ENCODE results near the gene AP2A1. TPM values are rescaled to one million over a fixed set of nuclear protein-coding genes. Genes with fewer than 3 reads are reported as not detected.

The AP2A1 gene
- total RNA-seq, 3 donors from 2014 or later (not counting 1 experiment from before 2014, with no cell fraction given), result 137 to 163 (median 161) TPM

DNA sequence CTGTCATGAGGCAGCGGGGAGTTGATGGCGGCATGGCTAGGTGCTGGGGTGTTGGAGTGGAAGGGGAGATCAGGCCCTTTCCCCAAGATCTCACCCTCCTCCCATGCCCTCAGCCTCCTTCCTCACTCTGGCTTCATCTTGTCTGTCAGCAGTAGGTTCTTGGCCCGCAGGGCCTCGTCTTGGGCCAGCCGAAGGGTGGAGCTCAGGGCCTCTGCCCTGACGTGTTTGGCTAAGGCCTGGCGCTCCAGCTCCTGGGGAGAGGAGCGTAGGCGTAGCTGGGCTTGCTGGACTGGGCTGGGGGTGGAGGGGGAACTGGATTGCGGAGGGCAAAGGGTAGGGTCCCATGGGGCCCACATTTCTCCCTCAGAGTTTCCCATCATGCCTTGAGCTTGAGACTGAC is 26.9 kb upstream of the AP2A1 start:
- WGBS (ENCODE audit: insufficient coverage), result 97% methylated on average over 8 of the region's 10 CpGs
- TF ChIP-seq, protein P1, sequence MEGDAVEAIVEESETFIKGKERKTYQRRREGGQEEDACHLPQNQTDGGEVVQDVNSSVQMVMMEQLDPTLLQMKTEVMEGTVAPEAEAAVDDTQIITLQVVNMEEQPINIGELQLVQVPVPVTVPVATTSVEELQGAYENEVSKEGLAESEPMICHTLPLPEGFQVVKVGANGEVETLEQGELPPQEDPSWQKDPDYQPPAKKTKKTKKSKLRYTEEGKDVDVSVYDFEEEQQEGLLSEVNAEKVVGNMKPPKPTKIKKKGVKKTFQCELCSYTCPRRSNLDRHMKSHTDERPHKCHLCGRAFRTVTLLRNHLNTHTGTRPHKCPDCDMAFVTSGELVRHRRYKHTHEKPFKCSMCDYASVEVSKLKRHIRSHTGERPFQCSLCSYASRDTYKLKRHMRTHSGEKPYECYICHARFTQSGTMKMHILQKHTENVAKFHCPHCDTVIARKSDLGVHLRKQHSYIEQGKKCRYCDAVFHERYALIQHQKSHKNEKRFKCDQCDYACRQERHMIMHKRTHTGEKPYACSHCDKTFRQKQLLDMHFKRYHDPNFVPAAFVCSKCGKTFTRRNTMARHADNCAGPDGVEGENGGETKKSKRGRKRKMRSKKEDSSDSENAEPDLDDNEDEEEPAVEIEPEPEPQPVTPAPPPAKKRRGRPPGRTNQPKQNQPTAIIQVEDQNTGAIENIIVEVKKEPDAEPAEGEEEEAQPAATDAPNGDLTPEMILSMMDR (IDR thresholded peaks at IDR 0.05), result no peak
- no peaks in the 10 kb centered on the region for H3K9me3 Mint-ChIP-seq
- no peaks in the 10 kb centered on the region for H3K27me3 Mint-ChIP-seq (ENCODE audit: low read depth in 2 of 2)
- H3K27ac Mint-ChIP-seq, result no peak overlapping the region
- intact Hi-C loops (cut with micrococcal nuclease), result no loop called here
- no peaks in the 10 kb centered on the region for H3K36me3 Mint-ChIP-seq
- ATAC-seq, result no peak
- Histone ChIP-seq H3K27me3 (ENCODE audit: control insufficient read depth, insufficient read depth, low read length) (no peaks in the 10 kb centered on the region), H3K4me1 (ENCODE audit: control insufficient read depth, insufficient read depth, low read length) (peaks cover 15% of the 10 kb centered on the region), H3K27ac (ENCODE audit: low read length) (no peak overlapping the region), H3K4me3 (ENCODE audit: low read length) (no peak overlapping the region), H3K36me3 (ENCODE audit: control insufficient read depth, insufficient read depth, low read length) (no peaks in the 10 kb centered on the region), H3K9me3 (ENCODE audit: control insufficient read depth, insufficient read depth, low read length) (no peaks in the 10 kb centered on the region)
- no peak for DNase-seq
- no peak overlapping the region for H3K4me3 Mint-ChIP-seq
- H3K4me1 Mint-ChIP-seq, result peaks cover 5 to 7% of the 10 kb centered on the region in 2 donors

GRCh38 chr19:49741210-49741844 is 25.5 kb upstream of the AP2A1 start:
- H3K27ac ChIP-seq (ENCODE audit: low read length), result no peak overlapping the region
- Mint-ChIP-seq H3K9me3 (no peaks in the 10 kb centered on the region), H3K27me3 (ENCODE audit: low read depth in 2 of 2) (no peaks in the 10 kb centered on the region), H3K4me3 (no peak overlapping the region), H3K27ac (no peak overlapping the region), H3K4me1 (peaks cover 5 to 7% of the 10 kb centered on the region in 2 donors), H3K36me3 (no peaks in the 10 kb centered on the region)
- H3K4me3 ChIP-seq (ENCODE audit: low read length), result no peak overlapping the region
- no peak for ATAC-seq
- intact Hi-C loops (cut with micrococcal nuclease), result no loop called here
- WGBS (ENCODE audit: insufficient coverage), result 86% methylated on average over 9 of the region's 9 CpGs
- no peaks in the 10 kb centered on the region for H3K36me3 ChIP-seq (ENCODE audit: control insufficient read depth, insufficient read depth, low read length)
- no peaks in the 10 kb centered on the region for H3K9me3 ChIP-seq (ENCODE audit: control insufficient read depth, insufficient read depth, low read length)
- no peak for DNase-seq
- no peaks in the 10 kb centered on the region for H3K27me3 ChIP-seq (ENCODE audit: control insufficient read depth, insufficient read depth, low read length)
- H3K4me1 ChIP-seq (ENCODE audit: control insufficient read depth, insufficient read depth, low read length), result peaks cover 15% of the 10 kb centered on the region
- TF ChIP-seq, protein P1 (IDR thresholded peaks at IDR 0.05), result no peak

DNA sequence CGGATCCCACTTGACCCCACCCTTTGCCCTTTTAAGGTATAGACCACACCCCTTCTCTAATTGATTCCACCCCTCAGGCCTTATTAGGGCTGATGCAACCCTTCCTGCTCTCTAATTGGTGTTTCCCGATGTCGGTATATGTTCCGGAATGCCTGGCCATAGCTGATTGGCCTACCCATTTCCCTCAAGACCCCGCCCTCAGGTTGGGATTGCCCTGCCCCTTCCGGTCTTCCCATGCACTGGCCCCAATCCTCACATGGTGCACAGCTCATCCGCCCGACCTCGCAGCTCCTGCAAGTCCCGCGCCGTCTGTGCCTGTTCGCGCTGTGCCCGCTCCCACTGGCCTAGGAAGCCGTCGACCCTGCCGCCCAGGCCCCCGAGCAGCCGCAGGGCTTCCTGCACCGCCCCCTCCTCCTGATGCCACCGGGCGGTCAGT is 21.8 kb upstream of the AP2A1 start:
- H3K36me3 ChIP-seq (ENCODE audit: control insufficient read depth, insufficient read depth, low read length), result no peaks in the 10 kb centered on the region
- 97% methylated on average over 23 of the region's 23 CpGs for WGBS (ENCODE audit: insufficient coverage)

More for the DNA sequence above, 21.8 kb upstream of the AP2A1 start:
- no peaks in the 10 kb centered on the region for H3K36me3 Mint-ChIP-seq
- ATAC-seq, result no peak
- Histone ChIP-seq H3K27ac (ENCODE audit: low read length) (no peak overlapping the region), H3K4me1 (ENCODE audit: control insufficient read depth, insufficient read depth, low read length) (peaks cover 11% of the 10 kb centered on the region), H3K9me3 (ENCODE audit: control insufficient read depth, insufficient read depth, low read length) (no peaks in the 10 kb centered on the region), H3K4me3 (ENCODE audit: low read length) (no peak overlapping the region), H3K27me3 (ENCODE audit: control insufficient read depth, insufficient read depth, low read length) (no peaks in the 10 kb centered on the region)
- H3K27me3 Mint-ChIP-seq (ENCODE audit: low read depth in 2 of 2), result no peaks in the 10 kb centered on the region
- H3K4me1 Mint-ChIP-seq, result peaks cover 11 to 18% of the 10 kb centered on the region in 2 donors
- no peak overlapping the region for H3K27ac Mint-ChIP-seq
- DNase-seq, result no peak
- intact Hi-C loops (cut with micrococcal nuclease), result no loop called here
- no peaks in the 10 kb centered on the region for H3K9me3 Mint-ChIP-seq
- no peak overlapping the region for H3K4me3 Mint-ChIP-seq
- TF ChIP-seq, protein P1 (IDR thresholded peaks at IDR 0.05), result no peak
